ENCODE data around the gene FGD3. TPM values are rescaled to one million over a fixed set of nuclear protein-coding genes. Genes with fewer than 3 reads are reported as not detected.

FGD3 gene
- total and polyA plus RNA-seq, 4 donors: 6.1 to 45.9 (median 17.6) TPM

DNA sequence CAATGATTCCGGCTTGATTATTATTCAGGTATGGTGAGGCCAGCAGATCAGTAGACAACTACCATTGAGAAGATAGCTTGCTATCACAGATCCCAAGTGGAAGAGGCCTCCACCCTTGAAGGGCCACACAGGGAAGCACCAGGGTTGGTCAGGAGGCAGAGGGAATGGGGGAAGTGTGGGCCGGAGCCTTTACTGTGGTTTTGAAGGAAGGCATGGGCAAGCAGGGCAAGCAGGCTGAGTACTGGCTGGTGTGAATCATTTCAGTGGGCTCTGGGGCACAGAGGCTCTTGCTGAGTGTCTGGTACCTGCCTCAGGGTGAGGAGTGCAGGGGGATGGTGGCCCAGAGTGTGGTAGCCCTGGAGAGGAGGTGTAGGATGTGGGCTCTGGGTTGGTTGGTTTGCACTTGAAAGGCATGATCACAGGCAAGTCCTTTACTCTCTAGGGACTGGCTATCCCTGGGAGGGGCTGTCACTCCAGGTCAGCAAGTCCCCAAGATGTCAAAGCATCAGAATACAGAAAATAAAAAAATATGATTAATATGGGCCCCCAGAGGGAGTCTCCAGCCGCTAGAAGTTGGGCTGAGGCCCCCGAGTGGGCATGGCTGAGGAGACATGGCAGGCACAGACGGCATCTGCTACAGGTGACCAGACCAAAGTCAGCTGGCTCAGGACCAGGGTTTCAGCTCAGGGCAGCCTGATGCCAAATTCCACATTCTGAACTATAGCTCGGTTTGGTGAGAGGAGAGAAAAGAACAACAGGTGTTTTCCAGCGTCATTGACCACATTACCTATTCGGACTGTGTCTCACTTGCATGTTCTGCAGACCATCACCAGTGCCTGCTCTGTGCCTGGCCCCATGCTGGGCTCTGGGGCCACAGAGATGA lies 101.5 kb downstream of the FGD3 start:
- H3K36me3 ChIP-seq (ENCODE audit: control insufficient read depth in 4 of 4, insufficient read depth in 4 of 4, low read length in 4 of 4): no peaks in the 10 kb centered on the region
- H3K9ac ChIP-seq (ENCODE audit: insufficient read depth in 1 of 2, low read length in 2 of 2): no peak overlapping the region
- H3K27me3 ChIP-seq (ENCODE audit: control insufficient read depth in 3 of 3, insufficient read depth in 3 of 3, low read length in 2 of 3): no peaks in the 10 kb centered on the region
- DNase-seq (no peak), ATAC-seq (ENCODE audit: insufficient read depth, low FRiP score) (no peak)
- H3K9me3 ChIP-seq (ENCODE audit: control insufficient read depth in 4 of 4, insufficient read depth in 3 of 4, low read length in 3 of 4): no peaks in the 10 kb centered on the region
- no peak overlapping the region for H3K4me3 ChIP-seq
- WGBS, 2 donors: 87 to 91% methylated on average over 8 of the region's 8 CpGs
- TF ChIP-seq, protein P1, sequence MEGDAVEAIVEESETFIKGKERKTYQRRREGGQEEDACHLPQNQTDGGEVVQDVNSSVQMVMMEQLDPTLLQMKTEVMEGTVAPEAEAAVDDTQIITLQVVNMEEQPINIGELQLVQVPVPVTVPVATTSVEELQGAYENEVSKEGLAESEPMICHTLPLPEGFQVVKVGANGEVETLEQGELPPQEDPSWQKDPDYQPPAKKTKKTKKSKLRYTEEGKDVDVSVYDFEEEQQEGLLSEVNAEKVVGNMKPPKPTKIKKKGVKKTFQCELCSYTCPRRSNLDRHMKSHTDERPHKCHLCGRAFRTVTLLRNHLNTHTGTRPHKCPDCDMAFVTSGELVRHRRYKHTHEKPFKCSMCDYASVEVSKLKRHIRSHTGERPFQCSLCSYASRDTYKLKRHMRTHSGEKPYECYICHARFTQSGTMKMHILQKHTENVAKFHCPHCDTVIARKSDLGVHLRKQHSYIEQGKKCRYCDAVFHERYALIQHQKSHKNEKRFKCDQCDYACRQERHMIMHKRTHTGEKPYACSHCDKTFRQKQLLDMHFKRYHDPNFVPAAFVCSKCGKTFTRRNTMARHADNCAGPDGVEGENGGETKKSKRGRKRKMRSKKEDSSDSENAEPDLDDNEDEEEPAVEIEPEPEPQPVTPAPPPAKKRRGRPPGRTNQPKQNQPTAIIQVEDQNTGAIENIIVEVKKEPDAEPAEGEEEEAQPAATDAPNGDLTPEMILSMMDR (IDR thresholded peaks at IDR 0.05; ENCODE audit: control extremely low read depth, extremely low read depth): no peak
- peaks cover 0 to 12% (median 5%) of the 10 kb centered on the region in 5 donors for H3K4me1 ChIP-seq (ENCODE audit: control insufficient read depth in 5 of 5, insufficient read depth in 5 of 5, low read length in 5 of 5)
- H3K27ac ChIP-seq (ENCODE audit: low read depth in 1 of 2, low read length in 1 of 2): no peak overlapping the region

DNA sequence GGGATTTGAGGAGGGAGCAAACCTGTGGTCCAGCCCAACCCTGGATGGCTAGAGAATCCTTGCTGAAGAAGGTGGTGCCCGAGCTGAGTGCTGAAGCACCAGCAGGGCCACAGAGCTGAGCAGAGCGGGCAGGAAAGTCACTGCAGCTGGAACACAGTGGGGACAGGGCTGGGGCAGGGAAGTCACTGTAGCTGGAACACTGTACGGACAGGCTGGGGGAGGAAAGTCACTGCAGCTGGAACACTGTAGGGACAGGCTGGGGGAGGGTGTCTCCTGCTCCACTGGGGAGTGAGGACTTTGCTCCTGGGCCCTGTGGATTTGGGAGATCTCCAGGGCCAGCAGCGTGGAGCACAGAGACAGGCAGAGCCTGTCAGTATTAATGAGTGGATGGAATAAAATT lies 102.2 kb downstream of the FGD3 start:
- no peaks in the 10 kb centered on the region for H3K36me3 ChIP-seq (ENCODE audit: control insufficient read depth in 4 of 4, insufficient read depth in 4 of 4, low read length in 4 of 4)
- H3K27ac ChIP-seq (ENCODE audit: low read depth in 1 of 2, low read length in 1 of 2): no peak overlapping the region
- H3K4me3 ChIP-seq: no peak overlapping the region
- peaks cover 0 to 12% (median 5%) of the 10 kb centered on the region in 5 donors for H3K4me1 ChIP-seq (ENCODE audit: control insufficient read depth in 5 of 5, insufficient read depth in 5 of 5, low read length in 5 of 5)
- no peaks in the 10 kb centered on the region for H3K9me3 ChIP-seq (ENCODE audit: control insufficient read depth in 4 of 4, insufficient read depth in 3 of 4, low read length in 3 of 4)
- H3K27me3 ChIP-seq (ENCODE audit: control insufficient read depth in 3 of 3, insufficient read depth in 3 of 3, low read length in 2 of 3): no peaks in the 10 kb centered on the region
- no peak for DNase-seq
- 88 to 95% methylated on average over 4 of the region's 4 CpGs for WGBS, 2 donors
- TF ChIP-seq, protein P1 (IDR thresholded peaks at IDR 0.05; ENCODE audit: control extremely low read depth, extremely low read depth): no peak
- no peak overlapping the region for H3K9ac ChIP-seq (ENCODE audit: insufficient read depth in 1 of 2, low read length in 2 of 2)
- ATAC-seq (ENCODE audit: insufficient read depth, low FRiP score): no peak

DNA sequence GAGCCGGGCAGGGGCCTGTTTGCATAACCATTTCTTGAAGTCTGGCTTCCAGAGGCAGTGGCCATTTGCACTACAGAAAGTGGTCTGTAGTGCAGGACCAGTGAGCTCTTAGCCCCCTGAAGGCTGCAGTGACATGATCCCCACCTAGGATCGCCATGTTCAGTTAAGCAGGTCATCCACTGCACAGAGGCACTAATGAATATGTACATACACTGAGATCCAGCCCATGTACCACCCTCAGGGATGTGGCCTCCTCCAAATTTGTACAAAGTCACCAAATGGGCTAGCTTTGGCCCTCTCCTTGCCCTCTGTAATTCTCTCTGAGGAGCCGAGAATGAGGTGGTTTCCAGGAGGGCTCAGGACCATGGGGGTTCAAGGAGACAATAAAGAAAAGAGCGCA lies 102.9 kb downstream of the FGD3 start:
- TF ChIP-seq, protein P1 (IDR thresholded peaks at IDR 0.05; ENCODE audit: control extremely low read depth, extremely low read depth): no peak
- Histone ChIP-seq H3K27me3 (ENCODE audit: control insufficient read depth in 3 of 3, insufficient read depth in 3 of 3, low read length in 2 of 3) (no peaks in the 10 kb centered on the region), H3K27ac (ENCODE audit: low read depth in 1 of 2, low read length in 1 of 2) (no peak overlapping the region), H3K4me3 (no peak overlapping the region), H3K36me3 (ENCODE audit: control insufficient read depth in 4 of 4, insufficient read depth in 4 of 4, low read length in 4 of 4) (no peaks in the 10 kb centered on the region), H3K9ac (ENCODE audit: insufficient read depth in 1 of 2, low read length in 2 of 2) (no peak overlapping the region), H3K9me3 (ENCODE audit: control insufficient read depth in 4 of 4, insufficient read depth in 3 of 4, low read length in 3 of 4) (no peaks in the 10 kb centered on the region), H3K4me1 (ENCODE audit: control insufficient read depth in 5 of 5, insufficient read depth in 5 of 5, low read length in 5 of 5) (peaks cover 0 to 12% (median 5%) of the 10 kb centered on the region in 5 donors)
- no peak for ATAC-seq (ENCODE audit: insufficient read depth, low FRiP score)
- 96 to 98% methylated on average over 4 of the region's 4 CpGs for WGBS, 2 donors
- DNase-seq: no peak

Measured in lung (tissue), 12 donors.